BE2C (cell line): ENCODE data around the gene MEGF11.

ENCODE experiments used
- DNase-seq: peaks from one replicate; pipeline ENCODE4 v3.0.0-alpha.2; 2020
- H3K27me3 ChIP-seq: fragments of 250-450 bp; sonication (Bioruptor Pico); 2 replicates; pipeline ENCODE4 v1.5.1; 2020; ENCODE audit warnings: mild to moderate bottlenecking
- H3K36me3 ChIP-seq: fragments of 250-450 bp; sonication (Bioruptor Pico); 2 replicates; pipeline ENCODE4 v1.5.1; 2020; ENCODE audit warnings: mild to moderate bottlenecking
- H3K4me1 ChIP-seq: fragments of 250-450 bp; sonication (Bioruptor Pico); 2 replicates; pipeline ENCODE4 v1.5.1; 2020
- H3K4me3 ChIP-seq: 2 replicates; pipeline ENCODE4 v1.5.1; 2011; ENCODE audit warnings: low read depth, low read length
- H3K9me3 ChIP-seq: fragments of 250-450 bp; sonication (Bioruptor Pico); 2 replicates; pipeline ENCODE4 v1.5.1; 2020
- TF ChIP-seq, protein P1 (sequence below): IDR thresholded peaks from 2 replicates; pipeline ENCODE4 v1.5.1; 2012; ENCODE audit warnings: mild to moderate bottlenecking, low read depth, low read length

MEGF11 gene

DNA sequence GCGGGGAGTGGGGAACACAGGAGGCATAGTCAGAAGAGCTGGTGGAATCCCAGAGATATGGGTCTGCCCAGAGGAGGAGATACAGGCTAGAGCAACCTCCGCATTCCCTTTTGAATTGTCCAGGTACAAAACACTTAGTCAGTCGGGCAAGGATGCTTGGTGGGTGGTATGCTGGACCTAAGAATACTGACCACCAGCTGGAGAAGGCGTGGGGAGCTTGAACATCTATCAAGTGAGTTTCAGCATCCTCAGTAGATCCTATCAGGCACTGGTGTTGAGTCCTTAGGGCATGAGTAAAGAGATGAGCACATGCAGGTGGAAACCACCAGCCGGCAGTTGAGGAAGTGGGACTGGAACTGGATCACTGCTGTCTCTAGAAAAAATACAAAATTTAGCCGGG is 25.1 kb upstream of the MEGF11 start:
- no peak overlapping the region for H3K4me3 ChIP-seq
- TF ChIP-seq, protein P1, sequence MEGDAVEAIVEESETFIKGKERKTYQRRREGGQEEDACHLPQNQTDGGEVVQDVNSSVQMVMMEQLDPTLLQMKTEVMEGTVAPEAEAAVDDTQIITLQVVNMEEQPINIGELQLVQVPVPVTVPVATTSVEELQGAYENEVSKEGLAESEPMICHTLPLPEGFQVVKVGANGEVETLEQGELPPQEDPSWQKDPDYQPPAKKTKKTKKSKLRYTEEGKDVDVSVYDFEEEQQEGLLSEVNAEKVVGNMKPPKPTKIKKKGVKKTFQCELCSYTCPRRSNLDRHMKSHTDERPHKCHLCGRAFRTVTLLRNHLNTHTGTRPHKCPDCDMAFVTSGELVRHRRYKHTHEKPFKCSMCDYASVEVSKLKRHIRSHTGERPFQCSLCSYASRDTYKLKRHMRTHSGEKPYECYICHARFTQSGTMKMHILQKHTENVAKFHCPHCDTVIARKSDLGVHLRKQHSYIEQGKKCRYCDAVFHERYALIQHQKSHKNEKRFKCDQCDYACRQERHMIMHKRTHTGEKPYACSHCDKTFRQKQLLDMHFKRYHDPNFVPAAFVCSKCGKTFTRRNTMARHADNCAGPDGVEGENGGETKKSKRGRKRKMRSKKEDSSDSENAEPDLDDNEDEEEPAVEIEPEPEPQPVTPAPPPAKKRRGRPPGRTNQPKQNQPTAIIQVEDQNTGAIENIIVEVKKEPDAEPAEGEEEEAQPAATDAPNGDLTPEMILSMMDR: no peak
- no peaks in the 10 kb centered on the region for H3K36me3 ChIP-seq
- no peaks in the 10 kb centered on the region for H3K27me3 ChIP-seq
- no peaks in the 10 kb centered on the region; the same call in 1 of the 2 replicates for H3K9me3 ChIP-seq
- H3K4me1 ChIP-seq: no peaks in the 10 kb centered on the region
- DNase-seq: no peak

DNA sequence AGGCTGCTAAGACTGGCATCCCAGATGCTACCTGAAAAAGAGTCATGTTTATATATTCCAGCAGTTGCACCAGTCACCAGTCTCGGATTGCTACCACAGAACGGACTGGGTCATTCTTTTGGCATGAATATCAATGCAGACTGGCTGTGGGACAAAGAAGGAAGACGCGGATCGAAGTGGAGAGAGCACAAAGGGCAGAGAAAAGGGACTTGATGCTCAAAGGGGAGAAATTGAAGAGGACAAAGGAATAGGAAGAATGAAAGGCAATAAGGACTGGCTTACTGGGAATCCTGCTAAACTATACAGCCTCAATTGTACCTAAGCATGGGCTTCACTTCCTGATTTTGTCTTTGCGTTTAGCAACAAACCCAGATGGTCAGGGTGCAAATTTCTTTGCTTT is 24.5 kb upstream of the MEGF11 start:
- Histone ChIP-seq H3K36me3 (no peaks in the 10 kb centered on the region), H3K4me3 (no peak overlapping the region), H3K27me3 (no peaks in the 10 kb centered on the region), H3K9me3 (no peaks in the 10 kb centered on the region; the same call in 1 of the 2 replicates), H3K4me1 (no peaks in the 10 kb centered on the region)
- DNase-seq: no peak
- TF ChIP-seq, protein P1: no peak

DNA sequence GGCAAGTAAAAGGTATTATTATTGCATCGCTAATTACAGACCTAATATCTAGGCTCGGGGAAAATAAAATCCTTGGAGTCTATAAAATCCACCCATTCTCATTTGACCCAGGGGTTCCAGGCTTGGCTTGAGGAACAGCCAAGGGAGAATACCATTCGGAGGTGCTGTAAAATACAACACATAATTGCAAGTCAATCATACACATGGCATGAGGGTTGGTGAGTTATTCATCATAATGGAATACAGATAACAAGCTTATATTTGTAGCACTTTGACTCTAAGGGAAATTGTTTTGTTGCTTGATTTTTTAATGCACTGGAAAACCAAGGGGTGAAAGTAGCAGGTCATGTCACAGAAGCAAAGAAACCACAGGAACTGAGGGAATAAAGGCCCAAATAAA is 23.0 kb upstream of the MEGF11 start:
- Histone ChIP-seq H3K27me3 (no peaks in the 10 kb centered on the region), H3K4me1 (no peaks in the 10 kb centered on the region), H3K9me3 (no peaks in the 10 kb centered on the region; the same call in 1 of the 2 replicates), H3K36me3 (no peaks in the 10 kb centered on the region), H3K4me3 (no peak overlapping the region)
- TF ChIP-seq, protein P1: no peak
- DNase-seq: no peak

DNA sequence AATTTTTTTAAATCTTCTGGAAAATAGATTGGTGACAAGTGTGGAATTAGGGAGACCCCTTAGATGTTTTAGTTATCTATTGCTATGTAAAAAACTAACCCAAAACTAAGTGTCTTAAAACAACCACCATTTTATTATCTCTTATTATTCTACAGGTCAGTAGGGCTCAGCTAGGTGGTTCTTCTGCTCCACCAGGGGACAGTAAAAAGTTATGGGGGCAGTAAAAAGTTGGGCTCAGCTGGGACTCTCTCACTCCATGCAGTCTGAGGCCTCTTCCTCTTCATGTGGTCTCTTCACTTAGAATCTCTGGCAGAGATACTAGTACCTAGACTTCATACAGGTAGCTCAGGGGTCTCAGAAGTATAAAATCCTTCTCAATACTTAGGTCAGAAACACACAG is 21.8 kb upstream of the MEGF11 start:
- Histone ChIP-seq H3K9me3 (no peaks in the 10 kb centered on the region), H3K36me3 (no peaks in the 10 kb centered on the region), H3K4me1 (no peaks in the 10 kb centered on the region), H3K4me3 (no peak overlapping the region), H3K27me3 (no peaks in the 10 kb centered on the region)
- DNase-seq: no peak
- TF ChIP-seq, protein P1: no peak

DNA sequence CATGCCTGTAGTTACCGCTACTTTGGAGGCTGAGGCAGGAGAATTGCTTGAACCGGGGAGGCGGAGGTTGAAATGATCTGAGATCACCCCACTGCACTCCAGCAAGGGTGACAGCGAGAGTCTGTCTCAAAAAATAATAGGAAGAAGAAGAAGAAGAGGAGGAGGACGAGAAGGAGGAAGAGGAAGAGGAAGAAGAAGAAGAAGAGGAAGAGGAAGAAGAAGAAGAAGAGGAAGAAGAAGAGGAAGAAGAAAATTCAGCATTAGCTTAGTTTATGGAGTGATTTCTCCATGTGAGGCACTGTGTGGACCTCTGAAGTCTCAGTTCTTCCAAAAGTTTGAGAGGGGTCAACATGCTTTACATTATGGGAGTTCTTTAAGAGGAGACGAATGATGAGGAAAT is 17.4 kb upstream of the MEGF11 start:
- Histone ChIP-seq H3K4me3 (no peak overlapping the region), H3K9me3 (no peaks in the 10 kb centered on the region), H3K36me3 (no peaks in the 10 kb centered on the region), H3K4me1 (peaks cover 8% of the 10 kb centered on the region), H3K27me3 (no peaks in the 10 kb centered on the region)
- TF ChIP-seq, protein P1: no peak
- no peak for DNase-seq

DNA sequence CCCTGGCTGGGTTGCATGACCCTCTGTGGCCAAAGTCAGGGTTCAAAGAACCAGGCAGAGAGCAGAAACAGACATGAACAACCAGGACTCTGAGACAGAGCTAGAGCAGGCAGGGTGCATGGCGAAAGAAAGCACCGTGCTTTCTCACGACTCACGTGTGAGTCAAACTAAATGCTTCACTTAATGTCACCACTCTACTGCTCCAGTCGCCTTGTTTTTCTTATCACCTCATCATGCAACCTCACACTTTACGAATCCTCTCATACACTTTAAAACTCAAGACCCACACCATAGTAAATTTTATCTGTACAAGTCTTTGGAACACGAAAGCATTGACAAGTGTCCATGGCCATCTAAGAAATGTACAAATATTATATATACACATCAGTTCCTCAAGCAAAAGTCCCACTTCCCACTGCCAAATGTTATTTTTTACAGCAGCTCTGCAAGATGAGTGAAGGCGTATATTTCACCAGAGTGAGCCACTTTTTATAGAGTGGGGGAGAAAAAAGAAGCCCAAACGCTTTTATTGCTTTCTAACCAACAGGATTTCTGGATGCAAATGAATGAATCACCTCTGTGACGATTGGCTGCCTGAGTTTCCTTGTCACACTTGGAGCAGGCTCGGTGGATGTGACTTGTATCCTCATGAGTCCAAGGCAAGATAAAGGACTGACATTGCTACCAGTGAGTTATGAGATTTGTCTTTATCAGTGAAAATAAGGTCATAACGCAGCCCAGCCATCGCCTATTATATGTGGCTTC is 16.0 kb upstream of the MEGF11 start:
- Histone ChIP-seq H3K27me3 (no peaks in the 10 kb centered on the region), H3K4me3 (peak overlapping the region; percentile 39), H3K36me3 (no peaks in the 10 kb centered on the region), H3K4me1 (peaks cover 8% of the 10 kb centered on the region), H3K9me3 (no peaks in the 10 kb centered on the region)
- peak; percentile 78 for DNase-seq
- TF ChIP-seq, protein P1: no peak
